ENCODE data around the gene CALHM1.

CALHM1 gene

DNA sequence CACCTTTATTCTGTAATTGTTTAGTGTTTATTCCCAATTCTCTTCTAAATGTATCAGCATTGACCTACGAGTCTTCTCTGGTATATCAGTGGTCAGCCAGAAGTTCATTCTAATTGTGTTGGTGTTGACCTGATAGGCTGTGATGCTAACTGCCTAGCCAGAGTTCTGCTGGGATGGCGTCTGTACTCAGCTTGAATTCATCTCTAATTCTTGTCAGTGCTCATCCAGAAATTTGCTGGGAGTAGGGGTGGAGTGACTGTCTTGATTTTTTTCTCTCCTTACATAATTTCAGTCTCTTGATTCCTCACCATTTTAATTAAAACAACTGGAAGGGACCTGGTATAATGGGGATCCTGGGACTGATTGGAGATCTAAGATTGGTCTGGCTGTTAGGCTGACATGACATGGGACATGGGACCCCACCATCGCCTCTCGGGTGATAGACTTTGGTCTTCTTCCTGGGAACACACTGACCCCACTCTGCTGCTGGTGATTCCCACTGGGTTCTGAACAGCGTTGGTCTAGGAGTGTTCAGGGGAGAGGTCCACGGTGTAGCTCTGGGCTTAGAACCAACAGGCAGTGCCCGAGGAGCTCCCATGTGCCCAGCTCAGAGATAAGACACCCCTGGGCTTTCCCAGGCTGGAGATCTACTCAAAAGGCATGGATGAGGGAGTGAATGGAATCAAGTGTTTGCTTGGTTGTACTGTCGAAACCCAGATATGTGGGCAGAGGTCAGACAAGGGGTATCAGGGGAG lies 38.6 kb upstream of the CALHM1 start:
- H3K27me3 ChIP-seq, result peaks cover 8% of the 10 kb centered on the region
- H3K4me3 ChIP-seq (ENCODE audit: low read depth, low read length), result no peak overlapping the region
- H3K36me3 ChIP-seq, result no peaks in the 10 kb centered on the region
- DNase-seq, result no peak
- peaks cover 11% of the 10 kb centered on the region for H3K4me1 ChIP-seq
- H3K9me3 ChIP-seq, result no peaks in the 10 kb centered on the region
- TF ChIP-seq, protein P1, sequence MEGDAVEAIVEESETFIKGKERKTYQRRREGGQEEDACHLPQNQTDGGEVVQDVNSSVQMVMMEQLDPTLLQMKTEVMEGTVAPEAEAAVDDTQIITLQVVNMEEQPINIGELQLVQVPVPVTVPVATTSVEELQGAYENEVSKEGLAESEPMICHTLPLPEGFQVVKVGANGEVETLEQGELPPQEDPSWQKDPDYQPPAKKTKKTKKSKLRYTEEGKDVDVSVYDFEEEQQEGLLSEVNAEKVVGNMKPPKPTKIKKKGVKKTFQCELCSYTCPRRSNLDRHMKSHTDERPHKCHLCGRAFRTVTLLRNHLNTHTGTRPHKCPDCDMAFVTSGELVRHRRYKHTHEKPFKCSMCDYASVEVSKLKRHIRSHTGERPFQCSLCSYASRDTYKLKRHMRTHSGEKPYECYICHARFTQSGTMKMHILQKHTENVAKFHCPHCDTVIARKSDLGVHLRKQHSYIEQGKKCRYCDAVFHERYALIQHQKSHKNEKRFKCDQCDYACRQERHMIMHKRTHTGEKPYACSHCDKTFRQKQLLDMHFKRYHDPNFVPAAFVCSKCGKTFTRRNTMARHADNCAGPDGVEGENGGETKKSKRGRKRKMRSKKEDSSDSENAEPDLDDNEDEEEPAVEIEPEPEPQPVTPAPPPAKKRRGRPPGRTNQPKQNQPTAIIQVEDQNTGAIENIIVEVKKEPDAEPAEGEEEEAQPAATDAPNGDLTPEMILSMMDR (IDR thresholded peaks at IDR 0.05; ENCODE audit: low read depth, low read length), result no peak

GRCh38 chr10:103495321-103495720 lies 36.6 kb upstream of the CALHM1 start:
- DNase-seq, result no peak
- Histone ChIP-seq H3K36me3 (no peaks in the 10 kb centered on the region), H3K4me3 (ENCODE audit: low read depth, low read length) (no peak overlapping the region), H3K4me1 (peaks cover 15% of the 10 kb centered on the region), H3K9me3 (no peaks in the 10 kb centered on the region), H3K27me3 (peaks cover 8% of the 10 kb centered on the region)
- TF ChIP-seq, protein P1 (IDR thresholded peaks at IDR 0.05; ENCODE audit: low read depth, low read length), result no peak

DNA sequence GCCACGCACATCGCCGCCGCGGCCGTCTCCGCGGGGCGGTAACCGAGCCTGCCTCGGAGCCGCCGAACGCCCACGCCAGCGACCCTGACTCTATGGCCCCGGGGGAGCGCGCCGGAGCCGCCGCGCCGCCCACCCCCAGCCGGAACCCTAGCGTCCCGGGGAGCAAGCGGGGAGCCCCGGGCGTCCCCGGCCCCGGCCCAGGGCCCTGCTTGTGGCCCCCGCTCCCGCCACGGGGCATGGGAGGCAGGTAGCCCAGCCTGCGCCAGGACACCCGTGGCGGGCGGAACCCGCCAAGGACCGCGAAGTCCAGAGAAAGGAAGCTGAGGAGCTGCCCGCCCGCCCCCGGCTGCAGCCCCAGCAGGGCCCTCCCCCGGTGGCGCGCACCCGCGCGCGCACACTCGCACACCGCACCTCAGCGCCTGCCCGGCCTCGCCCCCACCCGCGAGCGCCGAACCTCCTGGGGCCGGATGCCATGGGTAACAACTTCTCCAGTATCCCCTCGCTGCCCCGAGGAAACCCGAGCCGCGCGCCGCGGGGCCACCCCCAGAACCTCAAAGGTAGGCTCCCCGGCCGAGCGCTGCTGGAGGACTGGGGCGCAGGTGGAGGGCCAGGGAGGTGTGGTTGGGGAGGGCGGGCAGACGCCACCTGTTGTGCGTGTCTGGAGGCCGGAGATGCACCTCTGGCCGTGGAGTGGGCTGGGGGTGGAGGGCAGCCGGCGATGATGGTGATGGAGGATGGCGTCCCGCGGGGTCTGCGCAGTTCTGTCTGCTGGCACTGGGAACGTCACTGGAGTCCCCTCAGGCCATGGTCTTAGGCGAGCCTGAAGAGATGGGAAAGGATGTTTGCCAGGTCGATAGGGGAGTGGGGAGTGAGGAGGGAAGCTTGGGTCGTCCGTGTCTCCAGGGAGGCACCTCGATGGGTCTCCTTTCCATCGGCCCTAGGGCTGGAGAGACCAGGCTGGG lies 35.5 kb upstream of the CALHM1 start:
- TF ChIP-seq, protein P1 (IDR thresholded peaks at IDR 0.05; ENCODE audit: low read depth, low read length), result no peak
- H3K36me3 ChIP-seq, result no peaks in the 10 kb centered on the region
- H3K9me3 ChIP-seq, result no peaks in the 10 kb centered on the region
- H3K27me3 ChIP-seq, result peaks cover 8% of the 10 kb centered on the region
- peak overlapping the region; percentile 60 for H3K4me3 ChIP-seq (ENCODE audit: low read depth, low read length)
- no peak for DNase-seq
- H3K4me1 ChIP-seq, result peaks cover 15% of the 10 kb centered on the region

DNA sequence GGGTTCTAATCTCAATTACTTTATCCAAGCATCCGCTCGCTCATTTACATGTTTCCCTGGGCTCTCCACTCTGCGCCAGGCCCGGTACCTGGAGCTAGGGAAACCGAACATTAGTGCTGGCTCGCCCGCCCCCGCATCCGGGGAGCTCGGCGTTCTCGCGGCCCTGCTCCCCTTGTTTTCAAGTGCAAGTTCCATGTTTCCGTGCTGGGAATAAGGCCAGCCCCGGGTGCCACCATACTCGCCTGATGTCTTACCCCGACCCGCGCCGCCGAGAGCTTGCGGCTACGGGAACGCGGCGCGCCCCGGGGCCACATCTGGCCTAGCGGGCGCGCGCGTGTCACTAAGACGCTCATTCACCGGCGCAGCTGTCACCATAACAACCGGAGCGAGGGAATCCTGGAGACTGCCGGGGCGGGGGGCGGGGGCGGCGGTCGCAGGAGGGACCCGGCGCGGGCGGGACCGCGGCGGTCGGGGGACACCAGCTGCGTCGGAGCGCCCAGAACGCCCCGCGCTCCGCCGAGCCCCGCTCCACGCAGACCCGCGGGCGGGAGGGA lies 34.7 kb upstream of the CALHM1 start, which contains the start of gene NEURL1:
Gene NEURL1, plus strand, starts transcription at position 344 of the 554 bp plus-strand sequence. CDS start 683 bp downstream, outside the sequence.
- Histone ChIP-seq H3K9me3 (no peaks in the 10 kb centered on the region), H3K36me3 (no peaks in the 10 kb centered on the region), H3K4me3 (ENCODE audit: low read depth, low read length) (peak within 1 kb of the TSS; percentile 60), H3K4me1 (peaks cover 15% of the 10 kb centered on the region), H3K27me3 (peaks cover 8% of the 10 kb centered on the region)
- TF ChIP-seq, protein P1 (IDR thresholded peaks at IDR 0.05; ENCODE audit: low read depth, low read length), result no peak
- DNase-seq, result peak; percentile 44

- Histone ChIP-seq H3K4me3 (ENCODE audit: low read depth, low read length) (no peak overlapping the region), H3K9me3 (no peaks in the 10 kb centered on the region), H3K27me3 (peaks cover 8% of the 10 kb centered on the region), H3K36me3 (no peaks in the 10 kb centered on the region), H3K4me1 (peaks cover 15% of the 10 kb centered on the region)
- no peak for DNase-seq
- TF ChIP-seq, protein P1 (IDR thresholded peaks at IDR 0.05; ENCODE audit: low read depth, low read length), result no peak
These were observed 34.1 kb upstream of the CALHM1 start for GRCh38 chr10:103492655-103493261.

Data from BE2C (cell line).